ENCODE data around the gene GNAL. TPM values are rescaled to one million over a fixed set of nuclear protein-coding genes. Genes with fewer than 3 reads are reported as not detected.
A peak's percentile ranks its signal among the peaks of the same experiment; 100 is the strongest.

GNAL gene
- total and polyA plus RNA-seq, 7 donors, result 0.46 to 25.1 (median 13.2) TPM

DNA sequence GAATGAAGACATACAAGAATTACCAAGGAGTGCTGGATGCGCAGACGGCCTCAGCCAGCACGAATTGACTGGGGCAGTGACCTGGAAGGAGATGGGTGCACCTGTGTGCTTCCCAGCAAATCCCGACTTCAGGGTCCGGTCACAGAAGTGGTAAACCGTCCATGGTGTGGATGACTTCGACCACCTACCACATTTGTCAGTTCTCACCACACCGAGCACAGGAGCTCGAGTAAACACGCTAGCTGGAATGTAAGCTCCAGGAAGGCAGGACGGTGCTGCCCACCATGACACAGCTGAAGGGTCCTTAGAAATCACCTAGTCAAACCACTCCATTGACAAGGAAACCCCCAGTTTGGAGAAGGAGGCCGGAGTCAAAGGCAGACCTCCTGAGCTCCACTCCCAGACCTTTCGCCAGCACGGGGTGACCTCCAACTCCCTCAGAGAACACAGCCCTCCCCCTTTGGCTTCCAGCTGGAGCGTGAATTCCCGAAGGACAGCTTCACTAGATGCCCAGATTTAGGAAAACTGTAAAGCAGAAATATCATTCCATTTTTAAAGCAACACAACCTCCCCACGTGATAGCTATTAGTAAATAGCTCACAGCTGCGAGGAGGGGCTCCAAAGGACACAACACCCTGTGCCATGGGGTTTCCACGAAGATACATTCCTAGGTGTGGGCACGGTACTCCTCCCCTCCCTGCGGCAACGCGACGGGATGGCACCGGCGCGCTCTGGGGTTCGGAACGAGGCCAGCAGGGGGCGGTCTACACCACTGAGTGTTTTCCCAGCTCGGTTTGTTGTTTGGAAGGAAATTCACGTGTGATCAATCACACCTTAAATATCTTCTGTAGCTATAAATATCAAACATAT lies 34.1 kb upstream of the GNAL start:
- DNase-seq, result no peak
- TF ChIP-seq POLR2AphosphoS5 (IDR thresholded peaks at IDR 0.05), result no peak
- no peak for TF ChIP-seq EP300 (IDR thresholded peaks at IDR 0.05)
- peak in 3 of 4 experiments; percentile 44 to 65 (median 50) for TF ChIP-seq CTCF (IDR thresholded peaks at IDR 0.05)
- TF ChIP-seq POLR2A (IDR thresholded peaks at IDR 0.05), result no peak
- 37 to 40% methylated on average over 32 of the region's 32 CpGs for WGBS, 2 donors
- Histone ChIP-seq H3K9me3 (peaks cover 0 to under 1% (median under 1%) of the 10 kb centered on the region in 4 donors), H3K36me3 (no peaks in the 10 kb centered on the region), H3K4me1 (peaks cover 0 to 6% (median 0%) of the 10 kb centered on the region in 4 donors), H3K27ac (no peak overlapping the region), H3K27me3 (peaks cover 0 to 5% (median 2%) of the 10 kb centered on the region in 3 donors), H3K4me3 (no peak overlapping the region)
- intact Hi-C loops (cut with DNase I), result loop anchor here (5.0 kb wide), 2 partner anchors 77 to 582 kb away; no protein-coding TSS in a partner anchor

- DNase-seq, result no peak
- Histone ChIP-seq H3K9me3 (no peaks in the 10 kb centered on the region), H3K4me3 (no peak overlapping the region), H3K4me1 (peaks cover 0 to 6% (median 0%) of the 10 kb centered on the region in 4 donors), H3K27ac (no peak overlapping the region), H3K27me3 (peaks cover 0 to 9% (median 2%) of the 10 kb centered on the region in 3 donors), H3K36me3 (no peaks in the 10 kb centered on the region)
- 19 to 31% methylated on average over 5 of the region's 5 CpGs for WGBS, 2 donors
- intact Hi-C loops (cut with DNase I), result loop anchor here (5.0 kb wide), 2 partner anchors 77 to 582 kb away; no protein-coding TSS in a partner anchor
- no peak for TF ChIP-seq POLR2AphosphoS5 (IDR thresholded peaks at IDR 0.05)
- TF ChIP-seq CTCF (IDR thresholded peaks at IDR 0.05), result no peak
- TF ChIP-seq POLR2A (IDR thresholded peaks at IDR 0.05), result no peak
- TF ChIP-seq EP300 (IDR thresholded peaks at IDR 0.05), result no peak
Measured at GRCh38 chr18:11655606-11655932, 33.5 kb upstream of the GNAL start.

DNA sequence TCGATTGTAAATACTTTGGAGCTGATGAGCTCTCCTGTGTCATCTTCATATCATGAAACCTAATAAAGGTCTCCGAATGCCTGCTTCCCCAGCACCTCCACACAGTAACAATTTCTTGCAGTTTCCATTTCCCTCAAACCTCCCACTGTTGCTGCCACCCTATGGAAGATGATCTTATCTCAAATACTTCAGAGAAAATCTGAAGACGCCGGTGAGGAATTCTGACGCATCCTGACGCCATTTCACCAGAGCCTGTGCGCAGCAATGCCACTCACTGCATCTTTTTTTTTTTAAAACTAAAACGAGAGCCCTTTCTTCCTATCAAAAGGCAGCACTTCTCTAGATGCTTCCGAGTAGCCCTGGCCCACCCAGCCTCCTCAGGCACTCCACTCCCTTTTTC lies 31.9 kb upstream of the GNAL start:
- Histone ChIP-seq H3K27ac (no peak overlapping the region), H3K4me3 (no peak overlapping the region), H3K27me3 (peaks cover 0 to 11% (median 2%) of the 10 kb centered on the region in 3 donors), H3K4me1 (peaks cover 0 to 6% (median 0%) of the 10 kb centered on the region in 4 donors), H3K9me3 (no peaks in the 10 kb centered on the region), H3K36me3 (no peaks in the 10 kb centered on the region)
- TF ChIP-seq CTCF (IDR thresholded peaks at IDR 0.05) (no peak), EP300 (IDR thresholded peaks at IDR 0.05) (no peak), POLR2AphosphoS5 (IDR thresholded peaks at IDR 0.05) (no peak), POLR2A (IDR thresholded peaks at IDR 0.05) (no peak)
- DNase-seq, result no peak
- WGBS, 2 donors, result 77 to 85% methylated on average over 9 of the region's 9 CpGs
- intact Hi-C loops (cut with DNase I), result loop anchor here (5.0 kb wide), 2 partner anchors 75 to 580 kb away; no protein-coding TSS in a partner anchor

- Histone ChIP-seq H3K27me3 (peaks cover 0 to 11% (median 2%) of the 10 kb centered on the region in 3 donors), H3K27ac (no peak overlapping the region), H3K36me3 (no peaks in the 10 kb centered on the region), H3K9me3 (no peaks in the 10 kb centered on the region), H3K4me1 (peaks cover 0 to 6% (median 0%) of the 10 kb centered on the region in 4 donors), H3K4me3 (no peak overlapping the region)
- intact Hi-C loops (cut with DNase I), result loop anchor here (5.0 kb wide), 2 partner anchors 75 to 580 kb away; no protein-coding TSS in a partner anchor
- no peak for TF ChIP-seq POLR2A (IDR thresholded peaks at IDR 0.05)
- no peak for TF ChIP-seq CTCF (IDR thresholded peaks at IDR 0.05)
- TF ChIP-seq EP300 (IDR thresholded peaks at IDR 0.05), result no peak
- no peak for TF ChIP-seq POLR2AphosphoS5 (IDR thresholded peaks at IDR 0.05)
- DNase-seq, result no peak
- WGBS, 2 donors, result 86 to 87% methylated on average over 8 of the region's 8 CpGs
Measured at GRCh38 chr18:11657554-11657953, 31.5 kb upstream of the GNAL start.

Data from sigmoid colon (tissue), 7 donors.